Measurements from ENCODE around the gene LMF1.

GRCh38 chr16:1014221-1014620 is 43.4 kb upstream of the LMF1 start:
- no peak for TF ChIP-seq CTCF (conservative IDR thresholded peaks at IDR 0.05; ENCODE audit: low read length)
- no peak for TF ChIP-seq EZH2phosphoT487 (IDR thresholded peaks at IDR 0.05; ENCODE audit: borderline replicate concordance, low read depth, low read length)

All from OCI-LY7 (cell line).